Mucosa of stomach (tissue), 1 donor: ENCODE measurements around the gene ADAMTSL3.

Source experiments
- H3K27me3 ChIP-seq: one replicate; pipeline ENCODE4 v1.7.0; 2013; ENCODE audit warnings: mild to moderate bottlenecking, low read length; ENCODE audit not compliant: control insufficient read depth, insufficient read depth
- H3K36me3 ChIP-seq: one replicate; pipeline ENCODE4 v1.7.0; 2013; ENCODE audit warnings: low read length; ENCODE audit not compliant: control insufficient read depth, insufficient read depth
- H3K4me1 ChIP-seq: one replicate; pipeline ENCODE4 v1.7.0; 2013; ENCODE audit warnings: mild to moderate bottlenecking, low read length; ENCODE audit not compliant: control insufficient read depth, insufficient read depth
- H3K4me3 ChIP-seq: one replicate; pipeline ENCODE4 v1.7.0; 2013; ENCODE audit warnings: low read length
- H3K9ac ChIP-seq: one replicate; pipeline ENCODE4 v1.7.0; 2013; ENCODE audit warnings: mild to moderate bottlenecking, low read length, moderate library complexity
- H3K9me3 ChIP-seq: one replicate; pipeline ENCODE4 v1.7.0; 2013; ENCODE audit warnings: mild to moderate bottlenecking, low read length, moderate library complexity; ENCODE audit not compliant: control insufficient read depth
- donor health status: Pancreatic carcinoma.

The ADAMTSL3 gene

DNA sequence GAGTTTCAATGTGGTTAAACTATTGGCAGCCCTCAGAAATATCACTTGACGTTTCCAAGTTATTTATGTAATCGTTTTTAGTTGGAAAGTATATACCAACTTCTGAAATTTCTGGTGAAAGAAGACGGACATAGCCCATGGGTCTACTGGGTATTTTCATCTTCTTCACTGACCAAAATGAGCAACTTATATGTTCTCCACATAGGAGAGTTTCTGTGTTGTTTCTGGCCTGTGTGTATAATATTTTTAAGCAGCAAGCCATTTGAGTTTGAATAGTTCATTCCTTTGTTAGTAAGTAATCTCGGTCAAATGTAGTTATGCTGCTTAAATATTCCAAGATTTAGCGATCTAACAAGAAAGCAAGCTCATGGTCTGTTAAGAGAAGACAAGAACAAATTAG, 57.3 kb downstream of the ADAMTSL3 start:
- Histone ChIP-seq H3K36me3 (no peaks in the 10 kb centered on the region), H3K27me3 (no peaks in the 10 kb centered on the region), H3K9ac (no peak overlapping the region), H3K9me3 (no peaks in the 10 kb centered on the region), H3K4me3 (no peak overlapping the region), H3K4me1 (no peaks in the 10 kb centered on the region)

DNA sequence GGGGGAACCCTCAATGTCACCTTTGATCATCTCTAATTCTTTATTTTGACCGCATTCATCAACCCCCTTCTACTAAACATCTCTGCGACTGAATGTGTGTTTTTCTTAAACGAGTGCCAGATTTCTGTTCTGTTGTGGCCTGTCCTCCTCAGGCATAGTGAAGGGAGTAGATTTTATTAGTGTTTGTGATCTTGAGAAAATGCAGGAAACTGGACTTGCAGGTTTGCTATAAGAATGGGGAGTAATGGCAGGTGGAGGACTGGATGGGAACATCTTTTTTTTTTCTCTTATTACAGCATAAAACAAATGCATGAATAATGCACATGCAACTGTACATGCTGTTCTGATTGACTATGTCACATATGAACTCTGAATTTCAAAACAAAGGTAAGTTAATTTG, 59.3 kb downstream of the ADAMTSL3 start:
- Histone ChIP-seq H3K9ac (no peak overlapping the region), H3K27me3 (no peaks in the 10 kb centered on the region), H3K36me3 (no peaks in the 10 kb centered on the region), H3K4me1 (no peaks in the 10 kb centered on the region), H3K9me3 (no peaks in the 10 kb centered on the region), H3K4me3 (no peak overlapping the region)

DNA sequence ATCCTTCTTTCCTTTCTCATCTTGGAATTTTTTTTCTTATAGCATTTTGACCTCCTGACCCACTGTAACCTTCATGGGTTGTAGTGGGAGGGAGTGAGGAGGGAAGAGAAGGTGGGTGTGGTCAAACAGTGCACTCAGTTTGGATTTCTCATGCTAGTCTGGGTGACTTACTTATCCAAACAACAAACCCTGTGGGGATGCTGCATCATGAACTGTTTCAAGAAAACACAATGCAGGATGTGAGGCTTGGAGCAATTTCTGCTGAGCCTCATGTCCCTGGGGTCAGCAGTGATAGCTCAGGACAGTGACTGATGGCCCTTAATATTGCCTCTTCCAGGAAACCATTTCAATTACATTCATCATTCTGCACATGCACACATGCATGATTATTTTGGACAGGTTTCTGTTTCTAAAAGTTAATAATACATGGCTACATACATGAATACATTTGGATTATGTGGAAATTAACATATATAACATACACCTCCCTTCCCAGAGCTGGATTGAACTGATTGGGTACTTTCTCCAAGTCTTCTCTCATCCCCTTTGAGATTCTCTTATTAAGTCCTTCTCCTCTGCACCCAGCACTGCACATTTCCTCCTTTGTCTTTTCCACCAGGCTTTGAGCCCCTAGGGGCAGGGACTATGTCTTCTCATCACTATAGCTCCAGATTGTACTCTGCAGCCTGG, 61.2 kb downstream of the ADAMTSL3 start:
- no peak overlapping the region for H3K9ac ChIP-seq
- no peaks in the 10 kb centered on the region for H3K36me3 ChIP-seq
- no peaks in the 10 kb centered on the region for H3K27me3 ChIP-seq
- no peaks in the 10 kb centered on the region for H3K4me1 ChIP-seq
- no peak overlapping the region for H3K4me3 ChIP-seq
- H3K9me3 ChIP-seq = no peaks in the 10 kb centered on the region

DNA sequence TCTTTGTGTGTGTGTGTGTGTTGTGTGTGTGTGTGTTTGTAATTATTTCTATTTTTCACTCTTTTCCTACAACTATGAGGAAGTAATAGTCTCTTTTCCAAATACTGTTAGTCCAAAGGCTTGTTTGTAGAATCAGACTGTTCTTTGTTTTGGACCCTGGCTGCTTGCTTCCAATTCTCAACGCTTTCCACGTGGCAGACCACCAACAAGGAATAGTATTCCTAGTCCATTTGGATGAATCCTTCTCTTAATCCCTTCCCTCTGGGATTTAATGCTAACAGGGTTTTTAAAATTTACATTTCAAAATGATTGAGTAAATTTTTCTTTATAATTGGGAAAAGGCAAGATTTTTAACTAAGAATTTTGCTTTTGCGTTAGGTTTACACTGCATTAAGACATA, 62.7 kb downstream of the ADAMTSL3 start:
- no peaks in the 10 kb centered on the region for H3K4me1 ChIP-seq
- no peak overlapping the region for H3K9ac ChIP-seq
- no peaks in the 10 kb centered on the region for H3K36me3 ChIP-seq
- H3K27me3 ChIP-seq = no peaks in the 10 kb centered on the region
- no peaks in the 10 kb centered on the region for H3K9me3 ChIP-seq
- no peak overlapping the region for H3K4me3 ChIP-seq

DNA sequence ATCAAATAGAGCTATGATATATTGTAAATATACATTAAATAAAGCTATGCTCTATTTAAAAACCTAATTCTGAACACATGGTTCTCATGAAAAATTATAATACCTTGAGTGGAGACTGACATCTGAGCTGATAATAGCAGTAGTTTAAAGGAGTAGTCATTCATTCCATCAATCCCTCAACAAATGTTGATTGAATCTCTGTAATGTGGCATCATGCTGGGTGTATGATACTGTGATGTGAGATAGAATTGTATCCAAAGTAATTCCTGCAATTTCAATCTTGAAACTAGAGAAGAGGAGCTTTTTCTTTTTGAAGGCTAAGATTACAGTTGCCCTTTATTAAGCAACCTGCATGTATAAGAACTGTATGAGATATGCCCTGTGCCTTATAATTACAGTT, 63.1 kb downstream of the ADAMTSL3 start:
- Histone ChIP-seq H3K27me3 (no peaks in the 10 kb centered on the region), H3K36me3 (no peaks in the 10 kb centered on the region), H3K9ac (no peak overlapping the region), H3K9me3 (no peaks in the 10 kb centered on the region), H3K4me1 (no peaks in the 10 kb centered on the region), H3K4me3 (no peak overlapping the region)

DNA sequence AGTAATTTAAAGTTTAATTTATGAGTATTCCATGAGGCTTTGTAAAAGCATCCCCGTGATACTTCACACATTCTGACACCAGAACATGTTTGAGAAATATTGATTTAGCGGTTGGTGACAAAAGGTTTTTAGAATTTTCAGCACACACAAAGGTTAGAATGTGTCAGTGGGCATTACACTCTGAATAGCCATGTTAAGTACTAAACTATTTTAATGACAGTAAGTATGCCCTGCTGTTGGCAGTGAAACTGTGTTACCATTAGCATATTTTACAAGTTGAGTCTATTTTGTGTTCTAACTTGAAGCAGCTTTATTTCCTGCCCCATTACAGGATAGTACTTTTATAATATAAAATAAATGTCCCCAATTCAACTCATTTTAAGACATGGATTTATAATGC, 66.5 kb downstream of the ADAMTSL3 start:
- Histone ChIP-seq H3K27me3 (no peaks in the 10 kb centered on the region), H3K4me1 (no peaks in the 10 kb centered on the region), H3K36me3 (no peaks in the 10 kb centered on the region), H3K9me3 (no peaks in the 10 kb centered on the region), H3K4me3 (no peak overlapping the region), H3K9ac (no peak overlapping the region)

DNA sequence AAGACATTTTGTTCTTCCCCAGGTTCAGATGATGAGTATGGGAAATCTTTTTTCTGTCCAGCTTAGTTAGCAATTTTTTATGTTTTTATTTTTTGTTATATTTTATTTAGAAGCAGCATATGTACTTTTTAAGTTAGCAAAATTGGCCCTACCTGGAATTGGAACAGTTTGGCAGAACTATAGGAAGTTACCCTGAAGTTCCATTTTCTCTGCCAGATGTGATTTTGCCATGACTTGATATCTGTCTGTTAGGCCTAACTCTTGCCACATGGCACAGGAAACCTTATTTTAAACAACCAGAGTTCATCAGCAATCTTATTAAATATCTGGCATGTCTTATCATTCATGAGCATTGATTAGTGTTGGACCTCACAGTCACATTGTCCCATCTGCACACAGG, 67.1 kb downstream of the ADAMTSL3 start:
- Histone ChIP-seq H3K4me1 (no peaks in the 10 kb centered on the region), H3K4me3 (no peak overlapping the region), H3K9ac (no peak overlapping the region), H3K27me3 (no peaks in the 10 kb centered on the region), H3K36me3 (no peaks in the 10 kb centered on the region), H3K9me3 (no peaks in the 10 kb centered on the region)

DNA sequence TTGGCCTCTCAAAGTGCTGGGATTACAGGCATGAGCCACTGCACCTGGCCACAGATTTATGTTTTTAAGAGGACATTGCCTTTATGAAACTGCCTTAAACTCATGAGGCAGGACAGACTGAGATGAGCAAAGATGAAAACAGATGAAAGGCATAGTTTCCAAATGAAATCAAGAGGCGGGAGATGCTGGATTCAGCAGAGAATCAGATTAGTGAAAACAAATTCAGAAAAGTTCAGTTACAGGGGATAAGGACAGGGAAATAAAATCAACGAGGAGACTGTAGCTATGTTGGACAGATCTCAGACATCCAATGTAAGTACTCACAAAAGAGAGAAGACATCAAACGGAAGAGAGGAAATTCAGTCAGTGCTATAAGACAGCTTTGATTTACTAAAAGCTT, 68.1 kb downstream of the ADAMTSL3 start:
- no peak overlapping the region for H3K4me3 ChIP-seq
- no peaks in the 10 kb centered on the region for H3K27me3 ChIP-seq
- H3K4me1 ChIP-seq = no peaks in the 10 kb centered on the region
- no peak overlapping the region for H3K9ac ChIP-seq
- no peaks in the 10 kb centered on the region for H3K36me3 ChIP-seq
- no peaks in the 10 kb centered on the region for H3K9me3 ChIP-seq

DNA sequence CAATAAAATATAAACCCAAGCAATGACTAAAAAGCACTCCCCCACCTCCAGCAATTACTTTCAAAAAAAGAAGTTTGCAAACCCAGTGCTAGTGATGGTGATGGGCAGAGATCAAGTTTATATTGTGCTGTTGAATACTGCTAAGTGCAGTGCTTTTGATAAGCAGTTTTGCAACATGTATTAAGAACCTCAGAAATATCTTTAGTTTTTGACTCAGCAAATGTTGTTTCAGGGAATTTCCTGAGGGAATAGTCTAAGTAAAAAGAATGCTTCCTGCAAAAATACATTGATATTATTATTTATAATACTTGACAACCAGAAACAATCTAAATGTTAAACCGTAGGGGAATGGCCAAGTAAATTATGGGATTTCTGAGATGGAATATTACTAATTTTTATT, 69.3 kb downstream of the ADAMTSL3 start:
- no peaks in the 10 kb centered on the region for H3K27me3 ChIP-seq
- H3K36me3 ChIP-seq = no peaks in the 10 kb centered on the region
- H3K9me3 ChIP-seq = no peaks in the 10 kb centered on the region
- no peak overlapping the region for H3K9ac ChIP-seq
- H3K4me3 ChIP-seq = no peak overlapping the region
- H3K4me1 ChIP-seq = no peaks in the 10 kb centered on the region

DNA sequence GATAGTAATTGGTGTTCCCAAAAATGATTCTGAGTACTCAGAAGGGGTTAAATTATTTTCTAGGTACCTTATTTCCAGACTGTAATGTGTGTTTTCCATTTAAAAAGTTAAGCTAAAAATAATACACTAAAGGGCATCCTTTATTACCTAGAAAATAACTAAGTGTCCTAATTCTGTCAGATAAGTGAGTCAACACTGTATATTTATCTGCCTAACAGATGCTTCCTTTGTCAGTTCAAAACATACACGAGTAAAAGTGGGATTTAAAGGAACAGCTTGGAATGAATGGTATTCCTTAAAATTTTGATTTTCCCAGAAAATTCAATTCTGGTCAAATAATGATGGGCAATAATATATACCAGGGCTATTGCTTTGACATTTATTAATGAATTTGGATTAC, 78.3 kb downstream of the ADAMTSL3 start:
- Histone ChIP-seq H3K9ac (no peak overlapping the region), H3K36me3 (no peaks in the 10 kb centered on the region), H3K9me3 (no peaks in the 10 kb centered on the region), H3K4me1 (no peaks in the 10 kb centered on the region), H3K27me3 (no peaks in the 10 kb centered on the region), H3K4me3 (no peak overlapping the region)

DNA sequence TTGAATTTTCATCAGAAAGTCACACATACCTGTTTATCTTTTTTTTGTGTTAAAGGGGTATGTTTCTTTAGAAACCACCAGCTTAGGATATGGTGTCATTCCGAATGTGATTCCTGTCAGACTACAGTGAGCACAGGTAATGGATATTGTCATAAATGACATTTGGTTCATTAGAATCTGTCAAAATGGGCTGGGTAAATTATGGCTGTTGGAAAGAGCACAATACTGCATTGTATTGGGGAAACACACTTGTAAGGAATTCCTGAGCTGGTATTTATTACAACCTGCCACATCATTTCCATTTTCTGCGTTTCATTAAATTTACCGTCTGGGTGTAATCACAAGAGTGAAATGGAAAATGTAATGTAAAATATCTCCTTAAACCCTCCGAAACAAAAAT, 78.8 kb downstream of the ADAMTSL3 start:
- Histone ChIP-seq H3K9ac (no peak overlapping the region), H3K27me3 (no peaks in the 10 kb centered on the region), H3K9me3 (no peaks in the 10 kb centered on the region), H3K36me3 (no peaks in the 10 kb centered on the region), H3K4me1 (no peaks in the 10 kb centered on the region), H3K4me3 (no peak overlapping the region)

DNA sequence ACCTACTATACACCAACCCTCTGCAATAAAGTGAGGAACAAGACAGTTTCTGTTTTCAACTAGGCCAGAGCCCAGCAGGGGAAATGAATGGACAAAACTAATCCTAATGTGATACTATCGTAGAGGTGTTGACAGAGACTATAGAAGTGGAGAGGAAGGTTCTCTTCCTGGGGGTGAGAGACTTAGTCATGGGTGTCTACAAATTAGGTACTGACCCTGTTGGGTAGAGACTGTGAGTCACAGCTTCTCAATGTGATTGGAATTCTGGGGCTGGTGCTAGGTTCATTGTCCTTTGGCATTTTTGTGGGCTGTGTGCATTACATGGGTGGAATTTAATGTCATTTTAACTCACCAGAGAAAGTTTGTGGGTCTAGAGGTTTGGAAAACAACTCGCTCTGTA, 79.3 kb downstream of the ADAMTSL3 start:
- H3K4me3 ChIP-seq = no peak overlapping the region
- H3K9me3 ChIP-seq = no peaks in the 10 kb centered on the region
- H3K9ac ChIP-seq = no peak overlapping the region
- no peaks in the 10 kb centered on the region for H3K27me3 ChIP-seq
- H3K4me1 ChIP-seq = no peaks in the 10 kb centered on the region
- H3K36me3 ChIP-seq = no peaks in the 10 kb centered on the region

DNA sequence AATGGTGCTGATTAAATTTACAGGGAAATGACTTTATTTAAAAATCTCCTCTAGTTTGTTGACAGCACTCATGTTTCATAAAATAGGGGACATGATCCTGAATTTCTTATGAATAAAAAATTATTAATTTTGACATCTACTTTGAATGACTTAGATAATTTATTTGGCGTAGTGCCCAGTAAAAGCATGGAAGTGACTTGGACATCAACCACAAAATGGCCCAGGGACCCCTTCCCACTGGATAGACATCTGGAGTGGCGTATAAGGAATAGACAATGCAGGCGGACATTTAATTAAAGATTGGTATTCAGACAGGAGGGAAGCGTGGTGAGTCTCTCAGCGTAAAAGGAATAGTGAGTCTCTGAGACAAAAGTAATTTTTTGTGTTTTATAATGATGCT, 79.8 kb downstream of the ADAMTSL3 start:
- Histone ChIP-seq H3K4me3 (no peak overlapping the region), H3K27me3 (no peaks in the 10 kb centered on the region), H3K9ac (no peak overlapping the region), H3K36me3 (no peaks in the 10 kb centered on the region), H3K4me1 (no peaks in the 10 kb centered on the region), H3K9me3 (no peaks in the 10 kb centered on the region)
